ENCODE measurements around the gene CAPZA1.

- TF ChIP-seq CTCF (IDR thresholded peaks at IDR 0.05), result no peak
- TF ChIP-seq POLR2A (IDR thresholded peaks at IDR 0.05), result no peak
These were observed 92.6 kb downstream of the CAPZA1 start for GRCh38 chr1:112712191-112712590.

Data from Peyer's patch (tissue), 4 donors.